Measurements from ENCODE around the gene ITGA1.

GRCh38 chr5:52896534-52897237, 109.0 kb downstream of the ITGA1 start:
- no peak for TF ChIP-seq CTCF (IDR thresholded peaks at IDR 0.05)
- no peak for TF ChIP-seq EZH2 (IDR thresholded peaks at IDR 0.05; ENCODE audit: borderline replicate concordance, insufficient read depth, low read depth, low read length, poor library complexity, severe bottlenecking)

All from B cell (primary cell).